Fibroblast of the aortic adventitia (primary cell): ENCODE results near the gene CACNA1H. TPM values are rescaled to one million over a fixed set of nuclear protein-coding genes. Genes with fewer than 3 reads are reported as not detected.

Source experiments
- DNase-seq: peaks from one replicate; pipeline ENCODE4 v3.0.0-alpha.2; 2010; ENCODE audit warnings: low read depth
- H3K4me3 ChIP-seq: 2 replicates; pipeline ENCODE4 v1.5.1; 2011; ENCODE audit warnings: low read depth, mild to moderate bottlenecking, control low read depth, low read length, moderate library complexity
- total RNA-seq: library from RNA; depleted of rRNA; stranded (reverse); fragments of >200 nt; gene quantifications from 2 replicates; pipeline ENCODE4 v1.2.3, GENCODE V29; 2012; ENCODE audit warnings: low replicate concordance
- TF ChIP-seq, protein P1 (sequence below): IDR thresholded peaks from 2 replicates; pipeline ENCODE4 v1.5.1; 2011; ENCODE audit warnings: mild to moderate bottlenecking, low read length, control low read depth, inconsistent platforms; ENCODE audit not compliant: insufficient read depth

Gene CACNA1H
- total RNA-seq, 1 donor: not detected

DNA sequence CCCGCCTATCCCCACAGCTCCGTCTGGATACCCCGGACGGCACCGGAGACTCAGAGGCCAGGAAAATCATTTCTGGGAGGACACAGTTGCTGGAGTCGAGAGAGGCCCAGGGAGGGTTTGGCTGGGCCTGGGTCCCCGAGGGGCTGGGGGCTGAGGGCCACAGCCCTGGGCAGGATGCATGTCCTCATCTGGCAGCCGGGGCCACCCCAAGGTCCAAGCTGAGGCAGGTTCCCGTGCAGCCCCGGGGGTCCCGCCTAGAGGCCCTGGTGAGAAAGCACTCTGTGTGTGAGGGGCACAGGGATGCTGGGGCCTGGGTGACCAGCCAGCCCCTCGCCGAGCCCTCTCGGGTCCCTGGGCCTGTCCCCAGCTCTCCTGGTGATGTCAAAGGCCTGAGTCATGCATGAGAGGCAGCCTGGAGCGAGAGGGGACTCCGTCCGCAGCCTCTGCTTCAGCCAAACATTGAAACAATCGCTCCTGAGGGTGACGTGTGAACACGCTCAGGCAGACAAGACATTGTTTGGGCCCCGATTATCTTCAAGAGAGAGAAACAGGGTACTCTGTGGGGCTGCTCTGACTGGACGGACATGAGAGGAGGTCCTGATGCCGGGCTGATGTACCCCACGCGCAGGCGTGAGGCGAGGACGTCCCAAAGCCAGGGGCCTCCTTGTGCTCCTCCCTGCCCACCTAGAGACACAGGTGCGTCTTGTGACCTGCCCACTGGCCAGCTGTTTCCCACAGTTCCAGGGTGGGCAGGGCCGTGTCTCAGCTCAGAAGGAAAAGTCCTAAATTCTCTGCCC lies 31.1 kb upstream of the CACNA1H start:
- TF ChIP-seq, protein P1, sequence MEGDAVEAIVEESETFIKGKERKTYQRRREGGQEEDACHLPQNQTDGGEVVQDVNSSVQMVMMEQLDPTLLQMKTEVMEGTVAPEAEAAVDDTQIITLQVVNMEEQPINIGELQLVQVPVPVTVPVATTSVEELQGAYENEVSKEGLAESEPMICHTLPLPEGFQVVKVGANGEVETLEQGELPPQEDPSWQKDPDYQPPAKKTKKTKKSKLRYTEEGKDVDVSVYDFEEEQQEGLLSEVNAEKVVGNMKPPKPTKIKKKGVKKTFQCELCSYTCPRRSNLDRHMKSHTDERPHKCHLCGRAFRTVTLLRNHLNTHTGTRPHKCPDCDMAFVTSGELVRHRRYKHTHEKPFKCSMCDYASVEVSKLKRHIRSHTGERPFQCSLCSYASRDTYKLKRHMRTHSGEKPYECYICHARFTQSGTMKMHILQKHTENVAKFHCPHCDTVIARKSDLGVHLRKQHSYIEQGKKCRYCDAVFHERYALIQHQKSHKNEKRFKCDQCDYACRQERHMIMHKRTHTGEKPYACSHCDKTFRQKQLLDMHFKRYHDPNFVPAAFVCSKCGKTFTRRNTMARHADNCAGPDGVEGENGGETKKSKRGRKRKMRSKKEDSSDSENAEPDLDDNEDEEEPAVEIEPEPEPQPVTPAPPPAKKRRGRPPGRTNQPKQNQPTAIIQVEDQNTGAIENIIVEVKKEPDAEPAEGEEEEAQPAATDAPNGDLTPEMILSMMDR: no peak
- H3K4me3 ChIP-seq: no peak overlapping the region
- no peak for DNase-seq

DNA sequence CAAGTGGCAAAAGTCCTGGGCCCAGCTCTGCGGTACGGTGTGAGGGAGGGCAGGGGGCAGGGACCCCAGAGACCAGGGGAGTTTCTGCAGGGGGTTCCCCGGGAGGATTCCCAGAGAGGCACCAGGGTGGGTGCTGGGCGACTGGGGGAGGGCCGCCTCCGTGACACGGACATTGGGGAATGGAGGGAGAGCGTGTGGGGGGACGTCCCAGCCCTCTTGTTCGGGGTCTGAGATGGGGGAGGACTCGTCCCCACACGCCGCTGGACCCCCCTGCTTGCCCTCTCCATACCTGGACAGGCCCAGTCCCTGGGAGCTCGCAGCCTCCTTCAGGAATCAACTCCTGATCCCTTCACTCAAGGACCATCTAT lies 30.5 kb upstream of the CACNA1H start:
- TF ChIP-seq, protein P1: no peak
- no peak overlapping the region for H3K4me3 ChIP-seq
- no peak for DNase-seq

DNA sequence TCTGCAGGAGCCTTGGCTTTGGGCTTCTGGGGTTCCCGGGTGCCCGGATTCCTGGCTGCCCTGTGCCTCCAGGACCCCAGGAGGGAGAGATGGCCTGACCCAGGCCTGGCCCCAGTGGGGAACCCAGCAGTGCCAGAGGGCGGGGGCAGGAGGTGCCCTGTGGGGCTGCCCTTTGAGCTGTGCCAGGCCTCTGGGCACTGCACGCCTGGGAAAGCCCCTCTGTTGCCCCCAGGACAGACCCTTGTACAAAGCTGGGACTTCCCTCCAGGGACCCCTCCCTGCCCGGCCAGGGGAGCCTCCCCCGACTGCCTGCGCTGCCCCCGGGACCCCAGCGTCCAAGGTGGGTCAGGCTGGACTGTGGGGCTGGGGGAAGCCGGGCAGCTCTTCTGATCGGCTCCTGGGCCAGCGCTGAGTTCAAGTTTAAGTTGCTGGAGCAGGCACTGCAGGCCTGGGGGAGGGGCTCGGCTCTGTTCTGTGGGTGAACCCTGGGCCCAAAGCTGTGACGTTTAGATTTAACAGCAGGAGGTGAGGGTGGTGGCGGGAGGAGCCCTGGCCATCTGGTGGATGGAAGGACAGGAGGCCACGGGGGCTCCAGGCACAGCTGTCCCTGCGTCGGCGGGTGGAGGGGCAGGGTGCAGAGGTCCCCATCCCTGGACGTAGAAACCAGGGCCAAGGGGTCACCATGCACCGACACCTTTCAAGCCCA lies 29.2 kb upstream of the CACNA1H start:
- H3K4me3 ChIP-seq: no peak overlapping the region
- no peak for DNase-seq
- TF ChIP-seq, protein P1: no peak

DNA sequence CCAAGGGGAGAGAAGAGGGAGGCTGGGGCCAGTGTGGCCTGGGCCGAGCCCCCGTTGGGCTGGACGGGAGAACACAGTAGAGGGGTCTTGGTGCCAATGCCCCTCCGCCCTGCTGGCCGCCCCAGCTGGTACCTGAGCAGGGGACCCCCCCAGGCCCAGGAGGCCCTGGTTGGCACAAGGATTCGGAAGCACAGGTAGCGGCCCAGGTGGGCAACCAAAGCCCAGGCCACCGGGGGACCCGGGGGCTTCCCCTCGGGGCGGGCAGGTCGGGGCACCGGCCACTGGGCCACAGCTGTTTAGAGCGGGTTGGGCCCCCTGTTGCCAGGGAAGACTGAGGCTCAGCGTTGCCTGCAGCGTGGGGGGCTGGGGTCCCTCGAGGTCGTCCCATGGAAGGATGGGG lies 28.6 kb upstream of the CACNA1H start:
- no peak overlapping the region for H3K4me3 ChIP-seq
- TF ChIP-seq, protein P1: no peak
- DNase-seq: no peak

DNA sequence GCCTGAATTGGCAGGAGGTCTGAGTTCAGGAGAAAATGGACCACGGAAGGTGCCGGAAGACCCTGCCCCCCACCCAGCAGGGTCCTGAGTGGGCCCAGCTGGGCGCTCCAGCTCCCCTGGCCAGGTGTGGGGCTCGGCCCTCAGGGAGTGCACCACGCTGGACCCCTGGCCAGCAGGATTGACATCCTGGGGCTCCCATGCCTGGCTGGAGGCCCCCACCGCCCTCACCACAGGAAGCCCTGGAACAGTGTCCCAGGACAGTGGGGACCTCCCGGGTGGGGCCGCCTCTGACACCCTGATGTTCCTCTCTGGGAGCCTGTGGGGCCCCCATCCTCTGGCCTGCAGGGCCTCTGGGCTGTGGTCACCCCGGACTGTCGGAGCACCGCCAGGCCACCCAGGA lies 28.1 kb upstream of the CACNA1H start:
- no peak overlapping the region for H3K4me3 ChIP-seq
- DNase-seq: no peak
- TF ChIP-seq, protein P1: no peak

DNA sequence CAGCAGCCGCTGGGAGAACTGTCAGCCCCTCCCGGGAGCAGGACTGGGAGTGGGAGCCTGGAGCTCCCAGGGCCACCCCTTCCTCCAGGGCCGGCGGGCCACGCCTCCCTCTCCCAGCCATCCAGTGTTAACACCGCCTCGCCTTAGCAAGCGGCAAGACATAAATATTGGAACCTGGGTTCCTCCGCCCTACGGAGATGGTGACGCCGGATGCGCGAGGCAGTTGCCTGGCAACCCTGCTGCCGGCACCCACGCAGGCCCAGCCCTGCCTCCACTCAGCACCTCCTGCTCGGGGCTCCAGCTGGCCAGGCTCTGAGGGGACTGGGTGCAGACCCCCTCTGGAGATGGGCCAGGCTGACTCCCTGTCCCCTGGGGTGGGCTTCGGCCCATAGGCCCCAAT lies 27.4 kb upstream of the CACNA1H start:
- no peak overlapping the region for H3K4me3 ChIP-seq
- DNase-seq: peak; percentile 10
- TF ChIP-seq, protein P1: no peak
